Thyroid gland (tissue), 4 donors: ENCODE data around the gene LIFR. TPM values are rescaled to one million over a fixed set of nuclear protein-coding genes. Genes with fewer than 3 reads are reported as not detected.

Experiments used
- DNase-seq, 2 donors: peaks; one replicate each; pipeline ENCODE4 v3.0.0-alpha.2; 2019
- H3K27ac ChIP-seq, 3 donors: fragments of 200-600 bp; sonication (generic); 1 replicate in 2 of 3; 2 replicates in 1 of 3; pipeline ENCODE4 v1.5.1; 2016 to 2019; ENCODE audit warnings: mild to moderate bottlenecking in 1 of 3, moderate library complexity in 1 of 3
- H3K27me3 ChIP-seq: fragments of 200-600 bp; sonication (generic); one replicate; pipeline ENCODE4 v1.5.1; 2019
- H3K36me3 ChIP-seq, 2 donors: fragments of 200-600 bp; sonication (generic); one replicate each; pipeline ENCODE4 v1.5.1; 2016 to 2019
- H3K4me1 ChIP-seq, 2 donors: fragments of 200-600 bp; sonication (generic); one replicate each; pipeline ENCODE4 v1.5.1; 2017 to 2019
- H3K4me3 ChIP-seq, 3 donors: fragments of 200-600 bp; sonication (generic); replicated peaks in 1 of 3; 1 replicate in 2 of 3; 2 replicates in 1 of 3; pipeline ENCODE4 v1.5.1; 2016; ENCODE audit warnings: mild to moderate bottlenecking in 1 of 3
- H3K9me3 ChIP-seq: fragments of 200-600 bp; sonication (generic); one replicate; pipeline ENCODE4 v1.5.1; 2017
- POLR2A ChIP-seq, 2 donors: fragments of 450-650 bp; IDR thresholded peaks; one replicate each; pipeline ENCODE4 v1.6.1; 2017; ENCODE audit warnings: antibody characterized with exemption in 2 of 2, mild to moderate bottlenecking in 2 of 2, moderate library complexity in 1 of 2
- WGBS, 2 donors: methylation state at CpG; one replicate each; pipeline ENCODE4 v1.1.5; 2017; 5-methylcytosine and 5-hydroxymethylcytosine counted together
- intact Hi-C: fragments of 100-400 bp; cut with DNase I; formaldehyde crosslinking; loops from one replicate; pipeline ENCODE4 v1.15.1; 2023
- total RNA-seq, 4 donors: library from RNA; depleted of rRNA; stranded (reverse); fragments of >200 nt; gene quantifications; one replicate each; pipeline ENCODE4 v1.2.3, GENCODE V29; 2016
- TF ChIP-seq, protein P1 (sequence below), 6 experiments: fragments of 200-600 bp in 3 of 6; fragments of 450-650 bp in 3 of 6; sonication (generic) in 3 of 6; IDR thresholded peaks; one replicate each; pipeline ENCODE4 v1.5.1; 2016 to 2019; ENCODE audit warnings: antibody characterized with exemption in 6 of 6, mild to moderate bottlenecking in 2 of 6, inconsistent platforms in 1 of 6, moderate library complexity in 1 of 6

Gene LIFR
- total RNA-seq, 4 donors from 2014 or later, result 172 to 446 (median 233) TPM

DNA sequence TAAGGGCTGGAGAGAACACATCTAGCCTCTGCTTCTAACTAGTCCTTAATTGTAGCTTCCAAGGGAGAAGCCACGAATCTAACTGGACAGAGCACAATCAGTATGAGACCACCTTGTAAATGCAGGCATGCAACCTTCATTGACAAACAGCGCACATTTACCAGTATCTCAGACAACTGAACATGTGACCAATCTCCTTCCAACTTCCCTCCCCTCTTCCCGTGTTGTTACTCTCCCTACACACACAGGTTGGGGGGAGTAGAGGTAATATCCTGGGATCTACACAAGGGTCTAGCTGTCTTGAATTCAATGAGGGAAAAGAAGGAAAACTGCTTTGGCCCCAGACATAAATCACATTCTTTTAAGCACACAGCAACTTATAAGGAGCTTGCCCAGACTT is 77.6 kb downstream of the LIFR start:
- WGBS, 2 donors, result 85 to 86% methylated on average over 3 of the region's 3 CpGs
- Histone ChIP-seq H3K4me3 (no peak overlapping the region), H3K27ac (no peak overlapping the region), H3K4me1 (no peaks in the 10 kb centered on the region), H3K27me3 (no peaks in the 10 kb centered on the region), H3K9me3 (no peaks in the 10 kb centered on the region), H3K36me3 (peaks cover 12 to 30% of the 10 kb centered on the region in 2 donors)
- DNase-seq, result no peak
- TF ChIP-seq POLR2A (IDR thresholded peaks at IDR 0.05), result no peak
- TF ChIP-seq, protein P1, sequence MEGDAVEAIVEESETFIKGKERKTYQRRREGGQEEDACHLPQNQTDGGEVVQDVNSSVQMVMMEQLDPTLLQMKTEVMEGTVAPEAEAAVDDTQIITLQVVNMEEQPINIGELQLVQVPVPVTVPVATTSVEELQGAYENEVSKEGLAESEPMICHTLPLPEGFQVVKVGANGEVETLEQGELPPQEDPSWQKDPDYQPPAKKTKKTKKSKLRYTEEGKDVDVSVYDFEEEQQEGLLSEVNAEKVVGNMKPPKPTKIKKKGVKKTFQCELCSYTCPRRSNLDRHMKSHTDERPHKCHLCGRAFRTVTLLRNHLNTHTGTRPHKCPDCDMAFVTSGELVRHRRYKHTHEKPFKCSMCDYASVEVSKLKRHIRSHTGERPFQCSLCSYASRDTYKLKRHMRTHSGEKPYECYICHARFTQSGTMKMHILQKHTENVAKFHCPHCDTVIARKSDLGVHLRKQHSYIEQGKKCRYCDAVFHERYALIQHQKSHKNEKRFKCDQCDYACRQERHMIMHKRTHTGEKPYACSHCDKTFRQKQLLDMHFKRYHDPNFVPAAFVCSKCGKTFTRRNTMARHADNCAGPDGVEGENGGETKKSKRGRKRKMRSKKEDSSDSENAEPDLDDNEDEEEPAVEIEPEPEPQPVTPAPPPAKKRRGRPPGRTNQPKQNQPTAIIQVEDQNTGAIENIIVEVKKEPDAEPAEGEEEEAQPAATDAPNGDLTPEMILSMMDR (IDR thresholded peaks at IDR 0.05), result no peak
- intact Hi-C loops, result no loop called here

DNA sequence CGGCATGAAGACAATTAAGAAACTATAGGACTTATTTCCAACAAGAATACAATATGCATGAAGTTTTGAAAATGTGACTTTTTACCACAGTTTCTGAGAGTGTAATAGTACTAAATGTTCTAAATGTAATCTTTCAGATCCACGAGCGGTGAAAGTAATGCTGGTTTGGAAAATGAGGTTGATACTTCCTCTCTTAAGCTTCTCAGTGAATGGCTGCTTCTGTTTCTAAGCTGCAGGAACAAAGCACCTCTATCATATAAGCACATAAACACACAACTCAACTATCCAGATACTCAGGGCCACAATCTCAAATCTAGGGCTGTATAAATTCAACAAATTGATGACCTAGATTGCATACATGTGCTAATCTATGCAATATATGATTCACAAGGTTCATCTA is 78.3 kb downstream of the LIFR start:
- no peak for DNase-seq
- Histone ChIP-seq H3K36me3 (peaks cover 5 to 24% of the 10 kb centered on the region in 2 donors), H3K27me3 (no peaks in the 10 kb centered on the region), H3K9me3 (no peaks in the 10 kb centered on the region), H3K4me3 (no peak overlapping the region), H3K27ac (no peak overlapping the region), H3K4me1 (no peaks in the 10 kb centered on the region)
- intact Hi-C loops, result no loop called here
- WGBS, 2 donors, result 88 to 93% methylated on average over 3 of the region's 3 CpGs
- no peak for TF ChIP-seq POLR2A (IDR thresholded peaks at IDR 0.05)
- TF ChIP-seq, protein P1 (IDR thresholded peaks at IDR 0.05), result no peak

DNA sequence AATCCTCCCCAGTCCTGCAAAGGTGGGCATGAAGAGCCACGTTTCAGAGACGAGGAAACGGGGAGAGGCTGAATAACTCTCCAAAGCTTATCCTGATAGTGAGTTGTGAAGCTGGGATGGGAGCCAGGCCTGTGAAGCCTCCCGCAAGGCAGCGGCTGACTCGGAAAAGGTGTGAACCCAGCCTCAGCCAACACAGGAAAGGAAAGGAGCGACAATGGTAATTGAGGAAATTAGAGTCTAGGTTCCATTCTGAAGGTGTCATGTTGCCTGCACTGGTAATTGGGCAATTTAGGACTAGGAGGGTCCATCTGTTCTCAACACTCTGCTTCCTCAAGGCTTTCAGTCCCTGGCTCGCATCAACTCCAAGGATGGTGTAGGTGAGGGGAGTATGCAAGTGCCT is 83.4 kb downstream of the LIFR start:
- Histone ChIP-seq H3K27me3 (no peaks in the 10 kb centered on the region), H3K4me1 (peaks cover 6 to 20% of the 10 kb centered on the region in 2 donors), H3K27ac (no peak overlapping the region), H3K36me3 (no peaks in the 10 kb centered on the region), H3K9me3 (no peaks in the 10 kb centered on the region), H3K4me3 (no peak overlapping the region)
- intact Hi-C loops, result no loop called here
- TF ChIP-seq, protein P1 (IDR thresholded peaks at IDR 0.05), result no peak
- TF ChIP-seq POLR2A (IDR thresholded peaks at IDR 0.05), result no peak
- DNase-seq, result peak; percentile 52 to 63
- WGBS, 2 donors, result 53% methylated on average over 8 of the region's 8 CpGs

DNA sequence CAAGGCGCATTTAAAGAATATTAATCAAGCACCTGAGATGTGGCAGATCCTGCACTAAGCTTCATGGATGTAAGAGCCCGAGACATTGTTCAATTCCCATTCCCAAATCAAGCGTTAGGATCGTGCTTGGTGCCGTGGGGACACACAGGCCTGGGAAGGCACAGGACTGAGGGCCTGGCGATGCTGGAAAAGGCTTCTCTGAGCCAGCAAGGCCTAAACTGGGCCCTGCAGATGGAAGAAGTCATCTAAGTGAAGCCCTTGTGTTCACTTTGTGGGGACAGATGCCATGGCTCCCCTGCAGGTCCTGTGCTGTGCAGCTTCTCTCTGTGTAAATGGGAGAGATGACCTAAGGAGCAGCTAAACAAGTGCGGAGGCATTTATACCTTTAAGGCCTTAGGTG is 83.9 kb downstream of the LIFR start:
- no peaks in the 10 kb centered on the region for H3K27me3 ChIP-seq
- no peak overlapping the region for H3K27ac ChIP-seq
- DNase-seq, result no peak
- no peak for TF ChIP-seq POLR2A (IDR thresholded peaks at IDR 0.05)
- TF ChIP-seq, protein P1 (IDR thresholded peaks at IDR 0.05), result no peak
- H3K9me3 ChIP-seq, result no peaks in the 10 kb centered on the region
- no peaks in the 10 kb centered on the region for H3K36me3 ChIP-seq
- H3K4me1 ChIP-seq, result peaks cover 10 to 25% of the 10 kb centered on the region in 2 donors
- intact Hi-C loops, result no loop called here
- 91 to 96% methylated on average over 7 of the region's 7 CpGs for WGBS, 2 donors
- H3K4me3 ChIP-seq, result no peak overlapping the region

DNA sequence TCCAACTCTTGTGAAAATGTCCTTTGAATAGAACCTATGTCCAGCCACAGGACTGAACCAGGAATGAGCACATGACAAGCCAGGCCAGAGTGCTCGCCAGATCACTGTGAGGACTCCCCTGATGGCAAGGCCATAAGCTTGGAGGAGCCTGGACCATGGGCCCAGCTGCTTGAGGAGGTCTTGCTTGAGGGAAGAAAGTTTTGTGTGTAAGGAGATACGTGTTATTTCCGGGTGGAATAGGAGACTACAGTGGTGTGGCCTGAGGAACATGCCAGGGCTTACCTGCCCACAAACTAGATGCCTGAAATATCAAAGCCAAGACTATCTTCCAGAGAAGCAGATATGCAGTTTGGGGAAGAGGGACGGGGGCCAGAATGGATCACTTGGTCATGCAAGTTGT is 84.7 kb downstream of the LIFR start:
- no peaks in the 10 kb centered on the region for H3K27me3 ChIP-seq
- DNase-seq, result no peak
- TF ChIP-seq, protein P1 (IDR thresholded peaks at IDR 0.05), result no peak
- no peak for TF ChIP-seq POLR2A (IDR thresholded peaks at IDR 0.05)
- peaks cover 19 to 33% of the 10 kb centered on the region in 2 donors for H3K4me1 ChIP-seq
- no peaks in the 10 kb centered on the region for H3K9me3 ChIP-seq
- no peaks in the 10 kb centered on the region for H3K36me3 ChIP-seq
- H3K27ac ChIP-seq, result no peak overlapping the region
- intact Hi-C loops, result no loop called here
- WGBS, 2 donors, result 97 to 98% methylated on average over 4 of the region's 4 CpGs
- no peak overlapping the region for H3K4me3 ChIP-seq
